DOHH2 (cell line): ENCODE data around the gene RTP3.

ENCODE experiments used
- H3F3A ChIP-seq: fragments of 200-600 bp; sonication (generic), shearing (Covaris generic); 2 replicates; pipeline ENCODE4 v1.6.0; 2016; ENCODE audit warnings: antibody characterized with exemption, mild to moderate bottlenecking; ENCODE audit not compliant: control insufficient read depth, insufficient read depth
- H3K27ac ChIP-seq: fragments of 200-600 bp; sonication (generic); 2 replicates; pipeline ENCODE4 v1.5.1; 2014; ENCODE audit warnings: low read depth, mild to moderate bottlenecking, low read length, moderate library complexity
- H3K27me3 ChIP-seq: fragments of 200-600 bp; sonication (generic); 2 replicates; pipeline ENCODE4 v1.6.1; 2014; ENCODE audit warnings: mild to moderate bottlenecking, low read length, mixed read lengths; ENCODE audit not compliant: control insufficient read depth
- H3K36me3 ChIP-seq: fragments of 200-600 bp; sonication (generic); 2 replicates; pipeline ENCODE4 v1.6.1; 2014; ENCODE audit warnings: mild to moderate bottlenecking, low read length, moderate library complexity, mixed read lengths; ENCODE audit not compliant: control insufficient read depth
- H3K4me1 ChIP-seq: fragments of 200-600 bp; sonication (generic); 2 replicates; pipeline ENCODE4 v1.6.1; 2014; ENCODE audit warnings: mild to moderate bottlenecking, low read length, mixed read lengths; ENCODE audit not compliant: control insufficient read depth
- H3K4me2 ChIP-seq: fragments of 200-600 bp; sonication (generic); 2 replicates; pipeline ENCODE4 v1.6.0; 2014; ENCODE audit warnings: mild to moderate bottlenecking, low read length, moderate library complexity
- H3K4me3 ChIP-seq: fragments of 200-600 bp; sonication (generic); 2 replicates; pipeline ENCODE4 v1.5.1; 2014; ENCODE audit warnings: mild to moderate bottlenecking, low read length, mixed read lengths
- H3K79me2 ChIP-seq: fragments of 200-600 bp; sonication (generic); 2 replicates; pipeline ENCODE4 v1.6.1; 2014; ENCODE audit warnings: mild to moderate bottlenecking, low read length, mixed read lengths; ENCODE audit not compliant: control insufficient read depth
- H3K9me2 ChIP-seq: fragments of 200-600 bp; sonication (generic); replicated peaks from 2 replicates; pipeline ENCODE4 v1.6.1; 2014; ENCODE audit warnings: mild to moderate bottlenecking, low read length, mixed read lengths; ENCODE audit not compliant: control insufficient read depth
- H3K9me3 ChIP-seq: fragments of 200-600 bp; sonication (generic); 2 replicates; pipeline ENCODE4 v1.6.1; 2014; ENCODE audit warnings: antibody characterized with exemption, low read length, mixed read lengths; ENCODE audit not compliant: control insufficient read depth, insufficient read depth
- H4K20me1 ChIP-seq: fragments of 200-600 bp; sonication (generic); 2 replicates; pipeline ENCODE4 v1.6.0; 2014; ENCODE audit warnings: low read depth, mild to moderate bottlenecking, antibody characterized with exemption, low read length, moderate library complexity; ENCODE audit not compliant: control insufficient read depth, insufficient read depth
- CTCF ChIP-seq: fragments of 200-600 bp; sonication (generic); IDR thresholded peaks from one replicate; pipeline ENCODE4 v1.5.1; 2014; ENCODE audit warnings: antibody characterized with exemption, mild to moderate bottlenecking, low read depth, low read length; ENCODE audit not compliant: poor library complexity, severe bottlenecking
- EZH2phosphoT487 ChIP-seq: fragments of 200-600 bp; sonication (generic); IDR thresholded peaks from 2 replicates; pipeline ENCODE4 v1.6.1; 2017; ENCODE audit warnings: borderline replicate concordance, mild to moderate bottlenecking, antibody characterized with exemption, low read length, moderate library complexity, mixed read lengths

The RTP3 gene

GRCh38 chr3:46533091-46533490 lies 35.3 kb downstream of the RTP3 start:
- Histone ChIP-seq H3K9me2 (no peaks in the 10 kb centered on the region), H3F3A (peaks cover 16% of the 10 kb centered on the region), H3K36me3 (no peaks in the 10 kb centered on the region; the same call in 1 of the 2 replicates), H3K4me3 (no peak overlapping the region), H3K27ac (no peak overlapping the region), H4K20me1 (no peaks in the 10 kb centered on the region), H3K9me3 (no peaks in the 10 kb centered on the region), H3K27me3 (no peaks in the 10 kb centered on the region), H3K4me2 (no peak overlapping the region), H3K79me2 (no peaks in the 10 kb centered on the region), H3K4me1 (peaks cover 47% of the 10 kb centered on the region)
- TF ChIP-seq CTCF (no peak), EZH2phosphoT487 (no peak)

- Histone ChIP-seq H3K4me1 (peaks cover 71% of the 10 kb centered on the region), H3K9me3 (no peaks in the 10 kb centered on the region), H3K4me2 (0 out of 2 replicates have a peak overlapping the region, but pooled peaks have one; percentile 99), H3K36me3 (peaks cover 6% of the 10 kb centered on the region; the same call in 1 of the 2 replicates), H3K27ac (no peak overlapping the region), H4K20me1 (no peaks in the 10 kb centered on the region), H3K79me2 (peaks cover 2% of the 10 kb centered on the region; the same call in 1 of the 2 replicates), H3K27me3 (no peaks in the 10 kb centered on the region), H3K4me3 (no peak overlapping the region), H3K9me2 (no peaks in the 10 kb centered on the region), H3F3A (peaks cover 34% of the 10 kb centered on the region)
- TF ChIP-seq CTCF (no peak), EZH2phosphoT487 (no peak)
These were observed 38.0 kb downstream of the RTP3 start for GRCh38 chr3:46535746-46536145.

- Histone ChIP-seq H4K20me1 (no peaks in the 10 kb centered on the region), H3K79me2 (peaks cover 5% of the 10 kb centered on the region), H3K4me3 (peak overlapping the region; percentile 74), H3K9me3 (no peaks in the 10 kb centered on the region), H3K27ac (peak overlapping the region; percentile 100), H3F3A (peaks cover 39% of the 10 kb centered on the region), H3K27me3 (no peaks in the 10 kb centered on the region), H3K36me3 (peaks cover 6% of the 10 kb centered on the region; the same call in 1 of the 2 replicates), H3K4me2 (peak overlapping the region; percentile 99), H3K9me2 (no peaks in the 10 kb centered on the region), H3K4me1 (peaks cover 76% of the 10 kb centered on the region)
- no peak for TF ChIP-seq CTCF
- TF ChIP-seq EZH2phosphoT487 = no peak
These were observed 39.0 kb downstream of the RTP3 start for GRCh38 chr3:46536758-46537157.

- H3K4me2 ChIP-seq = peak overlapping the region; percentile 99
- peak overlapping the region; percentile 74 for H3K4me3 ChIP-seq
- no peaks in the 10 kb centered on the region for H3K27me3 ChIP-seq
- peaks cover 77% of the 10 kb centered on the region for H3K4me1 ChIP-seq
- H3K36me3 ChIP-seq = peaks cover 6% of the 10 kb centered on the region; the same call in 1 of the 2 replicates
- TF ChIP-seq CTCF (no peak), EZH2phosphoT487 (no peak)
- H3K27ac ChIP-seq = peak overlapping the region; percentile 100
- H4K20me1 ChIP-seq = no peaks in the 10 kb centered on the region
- no peaks in the 10 kb centered on the region for H3K9me2 ChIP-seq
- H3F3A ChIP-seq = peaks cover 39% of the 10 kb centered on the region
- H3K9me3 ChIP-seq = no peaks in the 10 kb centered on the region
- H3K79me2 ChIP-seq = peaks cover 5% of the 10 kb centered on the region
These were observed 39.5 kb downstream of the RTP3 start for GRCh38 chr3:46537316-46537715.
